HCT116 (cell line): ENCODE results near the gene RPRD1B. TPM values are rescaled to one million over a fixed set of nuclear protein-coding genes. Genes with fewer than 3 reads are reported as not detected.

Source experiments
- ATAC-seq: fragments of 200-7000 bp; cut with Tn5 transposase; 2 replicates; pipeline ENCODE4 v1.9.1; 2020; ENCODE audit warnings: mild to moderate bottlenecking, moderate library complexity
- BruUV-seq: library from RNA; stranded (reverse); fragments of 400-500 nt; replicated peaks from 2 replicates; lab custom pipeline; 2021; lab: Mats Ljungman, UMichigan
- CTCF ChIA-PET: fragments of 300-600 bp; sonication (Branson Sonifier 250); formaldehyde crosslinking; loops from one replicate; lab custom pipeline; 2021; ENCODE audit warnings: antibody characterized with exemption; lab: Charles Lee
- POLR2A ChIA-PET: fragments of 300-600, 350-600 bp; sonication (Branson Sonifier 250); formaldehyde crosslinking; loops from one replicate; lab custom pipeline; 2021; ENCODE audit warnings: antibody characterized with exemption; lab: Charles Lee
- RAD21 ChIA-PET, 2 experiments: fragments of 300-600 bp; sonication (Branson Sonifier 250); formaldehyde crosslinking; loops; one replicate each; lab custom pipeline; 2023; ENCODE audit warnings: low total read pairs in 2 of 2; ENCODE audit not compliant: uncharacterized antibody in 2 of 2, unreplicated experiment in 2 of 2, low non-redundant PET in 1 of 2; lab: Charles Lee
- DNase-seq: peaks from one replicate; pipeline ENCODE4 v3.0.0-alpha.2; 2010; ENCODE audit warnings: low read depth, low spot score
- H2AFZ ChIP-seq: fragments of 200-600 bp; shearing (Covaris generic), sonication (generic); 2 replicates; pipeline ENCODE4 v1.6.1; 2017; ENCODE audit warnings: low read depth, mixed run types, mixed read lengths, antibody characterized with exemption, low read length; ENCODE audit not compliant: poor library complexity, severe bottlenecking
- H3K27ac ChIP-seq: 2 replicates; pipeline ENCODE4 v1.5.1; 2012; ENCODE audit warnings: low read depth, low read length
- H3K27me3 ChIP-seq: fragments of 200-600 bp; sonication (generic); 2 replicates; pipeline ENCODE4 v1.6.1; 2016; ENCODE audit warnings: mixed run types, low read length, mixed read lengths; ENCODE audit not compliant: insufficient read depth
- H3K36me3 ChIP-seq, 2 experiments: fragments of 200-500 bp in 1 of 2; fragments of 200-600 bp in 1 of 2; sonication (Bioruptor generic) in 1 of 2; sonication (generic) in 1 of 2; 2 replicates each; pipeline versions ENCODE4 v1.5.1 to v1.6.1; 2014 to 2016; ENCODE audit warnings: low read length in 2 of 2, inconsistent platforms in 1 of 2, mixed read lengths in 1 of 2, mixed run types in 1 of 2; ENCODE audit not compliant: insufficient read depth in 2 of 2, control insufficient read depth in 1 of 2
- H3K4me1 ChIP-seq, 2 experiments: fragments of 200-600 bp in 1 of 2; sonication (generic) in 1 of 2; 2 replicates each; pipeline versions ENCODE4 v1.5.1 to v1.6.1; 2012 to 2017; ENCODE audit warnings: low read length in 2 of 2, inconsistent platforms in 1 of 2, mild to moderate bottlenecking in 1 of 2, mixed read lengths in 1 of 2, mixed run types in 1 of 2, moderate library complexity in 1 of 2; ENCODE audit not compliant: insufficient read depth in 2 of 2, control insufficient read depth in 1 of 2
- H3K4me2 ChIP-seq: fragments of 200-600 bp; sonication (generic); 2 replicates; pipeline ENCODE4 v1.6.1; 2017; ENCODE audit warnings: mixed run types, low read length, mixed read lengths
- H3K4me3 ChIP-seq, 2 experiments: fragments of 200-600 bp in 1 of 2; sonication (generic) in 1 of 2; replicated peaks in 1 of 2; 2 replicates each; pipeline ENCODE4 v1.5.1; 2011 to 2016; ENCODE audit warnings: low read length in 2 of 2, control low read depth in 1 of 2, low read depth in 1 of 2, mild to moderate bottlenecking in 1 of 2, mixed read lengths in 1 of 2, mixed run types in 1 of 2
- H3K79me2 ChIP-seq: fragments of 200-600 bp; sonication (generic); 2 replicates; pipeline ENCODE4 v1.6.1; 2017; ENCODE audit warnings: mild to moderate bottlenecking, mixed run types, low read length, moderate library complexity, mixed read lengths; ENCODE audit not compliant: insufficient read depth
- H3K9ac ChIP-seq: fragments of 200-600 bp; sonication (generic); 2 replicates; pipeline ENCODE4 v1.6.1; 2016; ENCODE audit warnings: low read length, mixed read lengths
- H3K9me2 ChIP-seq: fragments of 200-600 bp; sonication (generic), shearing (Covaris generic); 2 replicates; pipeline ENCODE4 v1.6.1; 2017; ENCODE audit warnings: mixed run types, mild to moderate bottlenecking, moderate library complexity; ENCODE audit not compliant: insufficient read depth
- H3K9me3 ChIP-seq, 2 experiments: fragments of 200-500 bp in 1 of 2; fragments of 200-600 bp in 1 of 2; sonication (Bioruptor generic) in 1 of 2; sonication (generic) in 1 of 2; 2 replicates each; pipeline ENCODE4 v1.6.1; 2014 to 2017; ENCODE audit warnings: low read length in 2 of 2, mixed read lengths in 2 of 2, inconsistent platforms in 1 of 2, low read depth in 1 of 2, mild to moderate bottlenecking in 1 of 2, mixed run types in 1 of 2, moderate library complexity in 1 of 2; ENCODE audit not compliant: control insufficient read depth in 1 of 2, insufficient read depth in 1 of 2
- H4K20me1 ChIP-seq: fragments of 200-600 bp; sonication (generic), shearing (Covaris generic); 2 replicates; pipeline ENCODE4 v1.6.1; 2017; ENCODE audit warnings: mixed run types, mild to moderate bottlenecking, moderate library complexity; ENCODE audit not compliant: insufficient read depth
- CBX3 ChIP-seq: IDR thresholded peaks from 2 replicates; pipeline ENCODE4 v1.6.1; 2012; ENCODE audit warnings: low read depth
- EGR1 ChIP-seq: IDR thresholded peaks from 2 replicates; pipeline ENCODE4 v1.6.1; 2012; ENCODE audit warnings: low read depth
- ELF1 ChIP-seq: IDR thresholded peaks from 2 replicates; pipeline ENCODE4 v1.6.1; 2012; ENCODE audit warnings: low read depth, borderline replicate concordance
- EZH2 ChIP-seq: fragments of 200-600 bp; sonication (generic); IDR thresholded peaks from 2 replicates; pipeline ENCODE4 v1.6.1; 2017; ENCODE audit warnings: antibody characterized with exemption, mixed run types
- FOSL1 ChIP-seq: IDR thresholded peaks from 2 replicates; pipeline ENCODE4 v1.6.1; 2012; ENCODE audit warnings: low read depth
- SIN3A ChIP-seq: IDR thresholded peaks from 2 replicates; pipeline ENCODE4 v1.6.1; 2012; ENCODE audit warnings: low read depth
- SRF ChIP-seq: IDR thresholded peaks from 2 replicates; pipeline ENCODE4 v1.6.1; 2012; ENCODE audit warnings: low read depth
- ZBTB33 ChIP-seq: IDR thresholded peaks from 2 replicates; pipeline ENCODE4 v1.6.1; 2011; ENCODE audit warnings: mild to moderate bottlenecking, low read length, moderate library complexity; ENCODE audit not compliant: insufficient replicate concordance; ENCODE audit errors: extremely low read depth
- intact Hi-C: fragments of 100-400 bp; cut with micrococcal nuclease; formaldehyde crosslinking; loops from 2 replicates; pipeline ENCODE4 v1.10.0; 2022
- total RNA-seq: library from RNA; stranded (reverse); gene quantifications from one replicate; pipeline ENCODE4 v1.2.1, GENCODE V29; 2021; ENCODE audit not compliant: unreplicated experiment
- TF ChIP-seq, protein P1 (sequence below): IDR thresholded peaks from 2 replicates; pipeline ENCODE4 v1.6.1; 2012; ENCODE audit warnings: low read depth
- TF ChIP-seq, protein P2 (sequence below): IDR thresholded peaks from 2 replicates; pipeline ENCODE4 v1.6.1; 2012

Gene RPRD1B
- total RNA-seq, 1 experiment from 2014 or later: 30.7 TPM

GRCh38 chr20:38134427-38135270 is 101.1 kb downstream of the RPRD1B start:
- DNase-seq (no peak), ATAC-seq (peak; percentile 31)
- Histone ChIP-seq H3K4me1 (peaks cover 17 to 19% of the 10 kb centered on the region in 2 experiments), H3K9me2 (no peaks in the 10 kb centered on the region), H3K27me3 (no peaks in the 10 kb centered on the region), H4K20me1 (no peaks in the 10 kb centered on the region), H3K9ac (0 out of 2 replicates have a peak overlapping the region, but pooled peaks have one; percentile 6)
- CTCF ChIA-PET: no interaction called here
- no TSS peak for BruUV-seq
- no peak for TF ChIP-seq SIN3A
- TF ChIP-seq FOSL1: no peak
- TF ChIP-seq ELF1: no peak
- TF ChIP-seq, protein P1, sequence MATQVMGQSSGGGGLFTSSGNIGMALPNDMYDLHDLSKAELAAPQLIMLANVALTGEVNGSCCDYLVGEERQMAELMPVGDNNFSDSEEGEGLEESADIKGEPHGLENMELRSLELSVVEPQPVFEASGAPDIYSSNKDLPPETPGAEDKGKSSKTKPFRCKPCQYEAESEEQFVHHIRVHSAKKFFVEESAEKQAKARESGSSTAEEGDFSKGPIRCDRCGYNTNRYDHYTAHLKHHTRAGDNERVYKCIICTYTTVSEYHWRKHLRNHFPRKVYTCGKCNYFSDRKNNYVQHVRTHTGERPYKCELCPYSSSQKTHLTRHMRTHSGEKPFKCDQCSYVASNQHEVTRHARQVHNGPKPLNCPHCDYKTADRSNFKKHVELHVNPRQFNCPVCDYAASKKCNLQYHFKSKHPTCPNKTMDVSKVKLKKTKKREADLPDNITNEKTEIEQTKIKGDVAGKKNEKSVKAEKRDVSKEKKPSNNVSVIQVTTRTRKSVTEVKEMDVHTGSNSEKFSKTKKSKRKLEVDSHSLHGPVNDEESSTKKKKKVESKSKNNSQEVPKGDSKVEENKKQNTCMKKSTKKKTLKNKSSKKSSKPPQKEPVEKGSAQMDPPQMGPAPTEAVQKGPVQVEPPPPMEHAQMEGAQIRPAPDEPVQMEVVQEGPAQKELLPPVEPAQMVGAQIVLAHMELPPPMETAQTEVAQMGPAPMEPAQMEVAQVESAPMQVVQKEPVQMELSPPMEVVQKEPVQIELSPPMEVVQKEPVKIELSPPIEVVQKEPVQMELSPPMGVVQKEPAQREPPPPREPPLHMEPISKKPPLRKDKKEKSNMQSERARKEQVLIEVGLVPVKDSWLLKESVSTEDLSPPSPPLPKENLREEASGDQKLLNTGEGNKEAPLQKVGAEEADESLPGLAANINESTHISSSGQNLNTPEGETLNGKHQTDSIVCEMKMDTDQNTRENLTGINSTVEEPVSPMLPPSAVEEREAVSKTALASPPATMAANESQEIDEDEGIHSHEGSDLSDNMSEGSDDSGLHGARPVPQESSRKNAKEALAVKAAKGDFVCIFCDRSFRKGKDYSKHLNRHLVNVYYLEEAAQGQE: no peak
- TF ChIP-seq ZBTB33: no peak
- no peak for TF ChIP-seq CBX3
- no peak for TF ChIP-seq SRF
- TF ChIP-seq EGR1: no peak
- TF ChIP-seq, protein P2, sequence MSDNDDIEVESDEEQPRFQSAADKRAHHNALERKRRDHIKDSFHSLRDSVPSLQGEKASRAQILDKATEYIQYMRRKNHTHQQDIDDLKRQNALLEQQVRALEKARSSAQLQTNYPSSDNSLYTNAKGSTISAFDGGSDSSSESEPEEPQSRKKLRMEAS: no peak
- no peak for TF ChIP-seq EZH2
- TF ChIP-seq, all 23 proteins: peak for 0
- H3K4me3 ChIP-seq: no peak overlapping the region
- ChIA-PET POLR2A (no interaction called here), RAD21 (no interaction called here)
- no peaks in the 10 kb centered on the region for H3K9me3 ChIP-seq
- no peak overlapping the region for H2AFZ ChIP-seq
- H3K4me2 ChIP-seq: peak overlapping the region; percentile 27
- peak overlapping the region; percentile 3; the same call in 1 of the 2 replicates for H3K27ac ChIP-seq
- intact Hi-C loops: no loop called here
- no peaks in the 10 kb centered on the region for H3K79me2 ChIP-seq
- no peaks in the 10 kb centered on the region for H3K36me3 ChIP-seq
